ENCODE data around the gene CCR2.
"Not testable (repeated sequence)": the region's sequence is repeated elsewhere in the genome, so short reads cannot be mapped to it uniquely, and the experiment has no call there.

Gene CCR2

DNA sequence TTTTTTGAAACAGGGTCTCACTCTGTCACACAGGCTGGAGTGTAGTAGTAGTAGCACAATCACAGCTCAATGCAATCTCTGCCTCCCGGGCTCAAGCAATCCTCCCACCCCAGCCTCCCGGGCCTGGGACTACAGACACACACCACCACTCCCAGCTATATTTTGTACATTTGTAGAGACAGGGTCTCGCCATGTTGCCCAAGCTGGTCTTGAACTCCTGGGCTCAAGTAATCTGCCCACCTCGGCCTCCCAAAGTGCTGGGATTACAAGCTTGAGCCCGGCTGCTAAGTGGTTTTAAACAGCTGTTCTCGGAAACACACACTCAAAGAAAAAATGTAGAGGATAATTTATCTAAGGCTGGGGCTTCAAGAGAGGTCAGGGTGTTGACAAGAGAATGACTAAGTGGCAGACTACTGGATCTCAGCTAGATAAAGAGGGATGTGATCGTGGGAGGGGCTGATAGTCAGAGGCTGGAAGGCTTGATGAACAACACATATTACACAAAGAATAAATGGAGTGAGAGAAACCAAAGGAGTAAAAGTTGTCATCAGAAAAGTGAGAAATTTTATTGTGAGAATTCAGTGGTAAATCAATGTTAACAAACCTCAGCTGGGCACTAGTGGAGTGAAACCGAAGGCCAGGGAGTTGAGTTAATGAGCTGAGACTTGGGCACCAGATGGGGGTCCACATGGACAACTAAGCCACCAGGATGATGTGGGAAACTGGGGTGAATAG lies 46.3 kb downstream of the CCR2 start:
- Histone ChIP-seq H3K36me3 (ENCODE audit: control insufficient read depth, insufficient read depth, low read length) (no peaks in the 10 kb centered on the region), H3K27ac (ENCODE audit: insufficient read depth, low read length, poor library complexity, severe bottlenecking) (no peak overlapping the region), H3K9me3 (ENCODE audit: control insufficient read depth, low read length) (no peaks in the 10 kb centered on the region), H3K4me1 (ENCODE audit: control insufficient read depth, insufficient read depth, low read length, poor library complexity, severe bottlenecking) (no peaks in the 10 kb centered on the region), H3K27me3 (replicated peaks; ENCODE audit: control insufficient read depth, insufficient read depth, low read length, poor library complexity, severe bottlenecking) (no peaks in the 10 kb centered on the region), H3K4me3 (ENCODE audit: insufficient read depth, low read depth, low read length, poor library complexity, severe bottlenecking) (no peak overlapping the region)
- DNase-seq: no peak

DNA sequence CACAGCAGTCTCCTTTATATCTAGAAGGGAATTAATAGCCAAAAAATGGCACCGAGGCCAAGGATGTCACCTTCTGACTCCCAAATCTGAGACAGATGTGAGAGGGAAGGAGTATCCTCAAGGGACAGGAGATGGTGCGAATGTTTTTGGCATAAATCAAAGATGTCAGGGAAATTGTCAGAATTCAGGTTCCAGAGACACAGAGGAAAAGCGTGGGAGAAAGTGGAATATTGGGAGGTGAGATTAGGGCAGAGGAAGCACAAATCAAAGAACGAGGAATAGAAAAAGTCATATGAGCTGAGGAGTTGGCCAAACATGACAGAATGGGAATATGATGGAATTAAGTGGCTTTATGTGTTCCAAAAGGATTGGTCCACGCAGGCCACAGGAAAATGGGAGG lies 46.9 kb downstream of the CCR2 start:
- no peaks in the 10 kb centered on the region for H3K9me3 ChIP-seq (ENCODE audit: control insufficient read depth, low read length)
- H3K27ac ChIP-seq (ENCODE audit: insufficient read depth, low read length, poor library complexity, severe bottlenecking): no peak overlapping the region
- H3K4me1 ChIP-seq (ENCODE audit: control insufficient read depth, insufficient read depth, low read length, poor library complexity, severe bottlenecking): no peaks in the 10 kb centered on the region
- H3K36me3 ChIP-seq (ENCODE audit: control insufficient read depth, insufficient read depth, low read length): no peaks in the 10 kb centered on the region
- no peak overlapping the region for H3K4me3 ChIP-seq (ENCODE audit: insufficient read depth, low read depth, low read length, poor library complexity, severe bottlenecking)
- DNase-seq: no peak
- no peaks in the 10 kb centered on the region for H3K27me3 ChIP-seq (replicated peaks; ENCODE audit: control insufficient read depth, insufficient read depth, low read length, poor library complexity, severe bottlenecking)

DNA sequence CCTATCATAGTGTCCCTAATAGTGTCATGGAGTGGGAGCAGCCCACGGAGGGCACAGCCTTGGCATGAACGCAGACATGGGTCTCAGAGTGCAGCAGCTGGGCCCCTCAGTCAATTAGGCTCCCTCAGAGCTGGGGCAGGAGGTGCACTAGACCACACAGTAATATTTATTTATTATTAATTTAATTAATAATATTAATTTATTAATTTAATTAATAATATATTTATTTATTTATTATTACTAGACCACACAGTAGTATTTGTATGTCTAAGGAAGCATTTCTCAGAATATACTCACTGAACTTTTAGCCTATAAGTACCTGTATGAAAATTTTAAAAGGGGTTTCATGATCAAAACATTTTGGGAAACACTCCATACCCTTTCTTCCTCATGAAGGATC lies 47.7 kb downstream of the CCR2 start:
- Histone ChIP-seq H3K27me3 (replicated peaks; ENCODE audit: control insufficient read depth, insufficient read depth, low read length, poor library complexity, severe bottlenecking) (no peaks in the 10 kb centered on the region), H3K27ac (ENCODE audit: insufficient read depth, low read length, poor library complexity, severe bottlenecking) (no peak overlapping the region), H3K36me3 (ENCODE audit: control insufficient read depth, insufficient read depth, low read length) (no peaks in the 10 kb centered on the region), H3K4me3 (ENCODE audit: insufficient read depth, low read depth, low read length, poor library complexity, severe bottlenecking) (no peak overlapping the region), H3K9me3 (ENCODE audit: control insufficient read depth, low read length) (no peaks in the 10 kb centered on the region), H3K4me1 (ENCODE audit: control insufficient read depth, insufficient read depth, low read length, poor library complexity, severe bottlenecking) (no peaks in the 10 kb centered on the region)
- DNase-seq: no peak

DNA sequence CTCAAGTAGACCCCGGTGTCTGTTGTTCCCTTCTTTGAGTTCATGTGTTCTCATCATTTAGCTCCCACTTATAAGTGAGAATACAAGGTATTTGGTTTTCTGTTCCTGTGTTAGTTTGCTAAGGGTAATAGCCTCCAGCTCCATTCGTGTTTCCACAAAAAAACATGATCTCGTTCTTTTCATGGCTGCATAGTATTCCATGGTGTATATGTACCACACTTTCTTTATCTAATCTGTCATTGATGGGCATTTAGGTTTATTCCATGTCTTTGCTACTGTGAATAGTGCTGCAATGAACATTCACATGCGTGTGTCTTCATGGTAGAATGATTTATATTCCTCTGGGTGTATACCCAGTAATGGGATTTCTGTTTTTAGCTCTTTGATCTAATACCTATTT lies 49.0 kb downstream of the CCR2 start:
- not testable (repeated sequence) for H3K4me3 ChIP-seq (ENCODE audit: insufficient read depth, low read depth, low read length, poor library complexity, severe bottlenecking); H3K27ac ChIP-seq (ENCODE audit: insufficient read depth, low read length, poor library complexity, severe bottlenecking); DNase-seq; H3K27me3 ChIP-seq (replicated peaks; ENCODE audit: control insufficient read depth, insufficient read depth, low read length, poor library complexity, severe bottlenecking); H3K9me3 ChIP-seq (ENCODE audit: control insufficient read depth, low read length); H3K36me3 ChIP-seq (ENCODE audit: control insufficient read depth, insufficient read depth, low read length); H3K4me1 ChIP-seq (ENCODE audit: control insufficient read depth, insufficient read depth, low read length, poor library complexity, severe bottlenecking)

DNA sequence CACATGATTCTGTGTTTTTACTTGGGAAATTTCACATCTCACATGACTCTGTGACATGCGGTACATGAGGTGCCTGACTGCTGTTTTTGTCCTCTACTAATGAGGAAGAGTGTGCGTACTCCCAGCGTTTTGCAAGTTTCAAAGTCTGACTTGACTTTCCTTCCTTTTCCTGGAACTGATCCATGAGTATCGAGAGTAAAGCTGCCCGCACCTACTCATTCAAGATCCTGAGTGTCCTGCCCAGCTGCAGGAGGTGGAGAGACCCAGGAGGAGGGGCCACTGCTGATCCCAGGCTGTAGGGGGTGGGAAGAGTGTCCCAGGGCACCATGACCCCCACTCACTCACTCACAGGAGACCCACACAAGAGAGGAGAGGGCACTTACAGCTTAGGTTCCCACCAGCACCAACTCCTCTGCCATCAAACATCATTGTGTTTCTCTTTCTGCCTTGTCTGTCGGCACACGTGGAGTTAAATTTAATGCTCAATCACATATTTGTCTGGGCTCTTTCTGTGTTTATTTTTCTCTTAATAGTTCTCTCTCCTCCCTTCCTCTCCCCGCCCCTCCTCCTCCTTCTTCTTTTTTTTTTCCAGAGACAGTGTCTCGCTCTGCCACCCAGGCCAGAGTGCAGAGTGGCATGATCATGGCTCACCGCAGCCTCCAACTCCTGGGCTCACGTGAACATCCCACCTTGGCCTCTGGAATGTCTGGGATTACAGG lies 51.5 kb downstream of the CCR2 start:
- no peaks in the 10 kb centered on the region for H3K27me3 ChIP-seq (replicated peaks; ENCODE audit: control insufficient read depth, insufficient read depth, low read length, poor library complexity, severe bottlenecking)
- H3K27ac ChIP-seq (ENCODE audit: insufficient read depth, low read length, poor library complexity, severe bottlenecking): no peak overlapping the region

DNA sequence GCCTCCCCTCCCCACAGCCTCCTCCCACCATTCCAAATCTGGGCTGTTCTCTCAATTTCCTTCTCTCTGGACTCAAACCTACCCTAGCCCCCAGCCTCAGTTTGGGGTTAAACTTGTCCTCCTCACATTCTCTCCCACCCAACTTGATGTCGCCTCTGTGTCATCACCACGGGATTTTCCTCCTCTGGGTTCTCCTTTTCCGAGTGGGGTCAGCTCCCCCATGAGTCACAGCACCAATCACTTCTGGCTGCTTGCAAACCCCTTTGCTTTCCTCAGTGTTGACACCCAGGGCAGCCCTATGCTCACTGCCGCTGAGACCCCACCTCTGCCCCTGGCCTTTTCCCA lies 52.5 kb downstream of the CCR2 start:
- no peak for DNase-seq
- H3K36me3 ChIP-seq (ENCODE audit: control insufficient read depth, insufficient read depth, low read length): no peaks in the 10 kb centered on the region
- no peak overlapping the region for H3K4me3 ChIP-seq (ENCODE audit: insufficient read depth, low read depth, low read length, poor library complexity, severe bottlenecking)
- H3K27ac ChIP-seq (ENCODE audit: insufficient read depth, low read length, poor library complexity, severe bottlenecking): no peak overlapping the region
- H3K9me3 ChIP-seq (ENCODE audit: control insufficient read depth, low read length): no peaks in the 10 kb centered on the region
- peaks cover 6% of the 10 kb centered on the region for H3K4me1 ChIP-seq (ENCODE audit: control insufficient read depth, insufficient read depth, low read length, poor library complexity, severe bottlenecking)
- H3K27me3 ChIP-seq (replicated peaks; ENCODE audit: control insufficient read depth, insufficient read depth, low read length, poor library complexity, severe bottlenecking): no peaks in the 10 kb centered on the region

More for the DNA sequence above, 51.5 kb downstream of the CCR2 start:
- DNase-seq: no peak
- peaks cover 6% of the 10 kb centered on the region for H3K4me1 ChIP-seq (ENCODE audit: control insufficient read depth, insufficient read depth, low read length, poor library complexity, severe bottlenecking)
- H3K36me3 ChIP-seq (ENCODE audit: control insufficient read depth, insufficient read depth, low read length): no peaks in the 10 kb centered on the region
- no peak overlapping the region for H3K4me3 ChIP-seq (ENCODE audit: insufficient read depth, low read depth, low read length, poor library complexity, severe bottlenecking)
- no peaks in the 10 kb centered on the region for H3K9me3 ChIP-seq (ENCODE audit: control insufficient read depth, low read length)

DNA sequence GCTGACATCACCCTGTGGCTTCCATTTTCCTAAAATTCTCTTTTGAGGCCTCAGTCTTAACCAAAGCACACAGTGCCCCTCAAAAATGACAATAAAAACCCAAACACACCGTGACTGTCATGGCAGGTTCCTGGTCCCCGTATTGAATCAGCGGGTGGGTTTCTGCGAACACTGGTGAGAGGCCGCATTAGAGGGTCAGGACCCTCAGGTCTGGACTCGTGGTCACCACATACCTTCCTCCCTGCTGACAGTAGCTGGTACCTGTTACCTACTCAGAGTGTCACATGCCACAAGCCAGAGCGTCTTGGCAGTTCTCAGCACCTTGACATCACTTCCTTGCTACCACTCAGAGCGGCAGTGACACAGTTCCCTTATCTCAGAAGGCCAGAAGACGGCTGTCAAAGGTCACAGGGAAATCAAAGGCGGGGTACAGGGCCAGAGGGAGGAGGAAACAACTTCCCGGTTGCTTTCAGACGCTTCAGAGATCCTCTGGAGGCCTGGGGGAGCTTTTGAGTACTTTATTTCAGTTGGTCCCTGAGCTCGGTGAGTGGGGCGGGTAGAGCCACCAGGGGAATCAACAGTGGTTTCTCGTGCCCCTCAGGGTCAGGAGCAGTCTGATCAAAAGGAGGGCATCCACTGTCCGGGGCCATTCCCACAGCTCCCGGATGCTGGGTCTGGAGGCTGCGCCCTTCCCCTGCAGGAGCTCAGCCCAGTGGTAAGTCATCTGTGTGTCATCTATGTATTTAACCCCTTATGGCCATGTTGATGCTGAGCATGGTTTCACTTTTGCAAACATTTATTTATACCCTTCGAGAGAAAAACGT lies 53.1 kb downstream of the CCR2 start, which contains the start of the genes CCR5AS and CCRL2:
CCR5AS (minus strand) TSS at position 279 of the 824 bp plus-strand sequence.
CCRL2 (plus strand) TSS at position 472 of the 824 bp plus-strand sequence. CDS start 821 bp downstream, outside the sequence.
- Histone ChIP-seq H3K9me3 (ENCODE audit: control insufficient read depth, low read length) (no peaks in the 10 kb centered on the region), H3K27me3 (replicated peaks; ENCODE audit: control insufficient read depth, insufficient read depth, low read length, poor library complexity, severe bottlenecking) (no peaks in the 10 kb centered on the region), H3K4me3 (ENCODE audit: insufficient read depth, low read depth, low read length, poor library complexity, severe bottlenecking) (peak within 1 kb of the TSS; percentile 12), H3K4me1 (ENCODE audit: control insufficient read depth, insufficient read depth, low read length, poor library complexity, severe bottlenecking) (peaks cover 6% of the 10 kb centered on the region), H3K36me3 (ENCODE audit: control insufficient read depth, insufficient read depth, low read length) (no peaks in the 10 kb centered on the region), H3K27ac (ENCODE audit: insufficient read depth, low read length, poor library complexity, severe bottlenecking) (no peak within 1 kb of the TSS)
- peak in 2 of 3 donors; percentile 3 to 14 for DNase-seq

DNA sequence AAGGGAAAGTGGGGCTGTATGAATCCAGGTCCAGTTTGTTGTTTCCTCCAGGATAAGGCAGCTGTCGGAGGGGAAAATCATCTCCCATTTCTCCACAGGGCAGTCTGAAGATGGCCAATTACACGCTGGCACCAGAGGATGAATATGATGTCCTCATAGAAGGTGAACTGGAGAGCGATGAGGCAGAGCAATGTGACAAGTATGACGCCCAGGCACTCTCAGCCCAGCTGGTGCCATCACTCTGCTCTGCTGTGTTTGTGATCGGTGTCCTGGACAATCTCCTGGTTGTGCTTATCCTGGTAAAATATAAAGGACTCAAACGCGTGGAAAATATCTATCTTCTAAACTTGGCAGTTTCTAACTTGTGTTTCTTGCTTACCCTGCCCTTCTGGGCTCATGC lies 54.1 kb downstream of the CCR2 start:
- no peak for DNase-seq
- Histone ChIP-seq H3K4me3 (ENCODE audit: insufficient read depth, low read depth, low read length, poor library complexity, severe bottlenecking) (no peak overlapping the region), H3K27ac (ENCODE audit: insufficient read depth, low read length, poor library complexity, severe bottlenecking) (no peak overlapping the region), H3K27me3 (replicated peaks; ENCODE audit: control insufficient read depth, insufficient read depth, low read length, poor library complexity, severe bottlenecking) (no peaks in the 10 kb centered on the region), H3K4me1 (ENCODE audit: control insufficient read depth, insufficient read depth, low read length, poor library complexity, severe bottlenecking) (peaks cover 6% of the 10 kb centered on the region), H3K36me3 (ENCODE audit: control insufficient read depth, insufficient read depth, low read length) (no peaks in the 10 kb centered on the region), H3K9me3 (ENCODE audit: control insufficient read depth, low read length) (no peaks in the 10 kb centered on the region)

DNA sequence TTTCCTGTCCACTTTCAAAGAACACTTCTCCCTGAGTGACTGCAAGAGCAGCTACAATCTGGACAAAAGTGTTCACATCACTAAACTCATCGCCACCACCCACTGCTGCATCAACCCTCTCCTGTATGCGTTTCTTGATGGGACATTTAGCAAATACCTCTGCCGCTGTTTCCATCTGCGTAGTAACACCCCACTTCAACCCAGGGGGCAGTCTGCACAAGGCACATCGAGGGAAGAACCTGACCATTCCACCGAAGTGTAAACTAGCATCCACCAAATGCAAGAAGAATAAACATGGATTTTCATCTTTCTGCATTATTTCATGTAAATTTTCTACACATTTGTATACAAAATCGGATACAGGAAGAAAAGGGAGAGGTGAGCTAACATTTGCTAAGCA lies 54.9 kb downstream of the CCR2 start:
- no peaks in the 10 kb centered on the region for H3K27me3 ChIP-seq (replicated peaks; ENCODE audit: control insufficient read depth, insufficient read depth, low read length, poor library complexity, severe bottlenecking)
- H3K4me1 ChIP-seq (ENCODE audit: control insufficient read depth, insufficient read depth, low read length, poor library complexity, severe bottlenecking): peaks cover 6% of the 10 kb centered on the region
- H3K4me3 ChIP-seq (ENCODE audit: insufficient read depth, low read depth, low read length, poor library complexity, severe bottlenecking): no peak overlapping the region
- no peaks in the 10 kb centered on the region for H3K36me3 ChIP-seq (ENCODE audit: control insufficient read depth, insufficient read depth, low read length)
- DNase-seq: no peak
- H3K9me3 ChIP-seq (ENCODE audit: control insufficient read depth, low read length): no peaks in the 10 kb centered on the region
- no peak overlapping the region for H3K27ac ChIP-seq (ENCODE audit: insufficient read depth, low read length, poor library complexity, severe bottlenecking)
